Measurements from ENCODE around the gene BLM.
A peak's percentile ranks its signal among the peaks of the same experiment; 100 is the strongest.

BLM gene

GRCh38 chr15:90816401-90817116 lies 99.4 kb downstream of the BLM start:
- DNase-seq (ENCODE audit: low spot score): peak; percentile 68

DNA sequence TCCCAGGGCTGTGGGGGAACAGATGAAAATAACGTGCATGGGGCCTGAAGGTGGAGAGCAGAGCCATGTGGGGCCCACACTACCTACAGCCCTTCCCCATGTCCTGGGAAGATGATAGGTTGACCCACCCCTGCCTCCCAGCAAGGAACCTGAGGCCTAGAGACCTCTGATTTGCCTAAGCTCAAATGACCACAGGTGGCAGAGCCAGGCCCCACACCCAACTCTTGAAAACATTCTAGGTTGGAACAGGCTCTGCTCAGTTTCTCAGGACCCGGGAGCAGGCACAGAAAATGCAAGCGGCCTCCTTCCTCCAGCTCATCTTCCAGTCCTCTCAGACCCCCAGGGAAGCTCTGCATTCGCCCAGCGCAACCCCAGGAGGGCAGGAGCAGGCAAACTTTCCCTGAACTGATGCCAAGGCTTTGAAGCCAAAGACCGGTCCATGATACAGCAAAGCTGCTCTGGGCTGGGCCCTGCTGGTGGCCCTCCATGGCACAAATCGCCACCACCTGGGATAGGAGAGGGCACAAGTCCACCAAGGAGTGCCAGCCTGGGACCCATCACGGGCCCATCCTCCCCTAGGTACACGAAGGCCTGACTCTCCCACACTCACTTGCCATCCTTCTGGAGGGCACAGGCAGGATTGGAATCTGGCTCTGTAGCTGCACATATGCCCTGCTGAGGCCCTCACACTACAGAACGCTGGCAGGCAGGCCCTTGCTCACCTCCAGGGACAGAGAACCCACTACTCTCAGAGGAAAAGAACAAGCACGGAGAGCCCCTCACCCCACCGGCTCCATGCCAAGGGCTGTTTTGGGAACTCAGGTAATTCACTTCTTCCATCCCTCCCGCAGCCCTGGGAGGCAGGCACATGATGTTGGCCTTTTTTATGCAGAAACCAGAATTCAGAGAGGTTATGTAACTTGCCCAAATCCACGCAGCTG lies 100.2 kb downstream of the BLM start:
- H3K36me3 ChIP-seq (ENCODE audit: low read depth): peaks cover 13% of the 10 kb centered on the region; the same call in 1 of the 2 replicates
- DNase-seq (ENCODE audit: low spot score): peak; percentile 70
- ATAC-seq (ENCODE audit: low read depth): no peak
- H3K4me3 ChIP-seq (ENCODE audit: severe bottlenecking): no peak overlapping the region
- H3K27ac ChIP-seq (ENCODE audit: poor library complexity, severe bottlenecking): no peak overlapping the region
- H3K4me1 ChIP-seq (ENCODE audit: insufficient read depth, poor library complexity, severe bottlenecking): no peaks in the 10 kb centered on the region
- no peaks in the 10 kb centered on the region for H3K27me3 ChIP-seq (ENCODE audit: insufficient read depth, poor library complexity, severe bottlenecking)
- TF ChIP-seq, protein P1, sequence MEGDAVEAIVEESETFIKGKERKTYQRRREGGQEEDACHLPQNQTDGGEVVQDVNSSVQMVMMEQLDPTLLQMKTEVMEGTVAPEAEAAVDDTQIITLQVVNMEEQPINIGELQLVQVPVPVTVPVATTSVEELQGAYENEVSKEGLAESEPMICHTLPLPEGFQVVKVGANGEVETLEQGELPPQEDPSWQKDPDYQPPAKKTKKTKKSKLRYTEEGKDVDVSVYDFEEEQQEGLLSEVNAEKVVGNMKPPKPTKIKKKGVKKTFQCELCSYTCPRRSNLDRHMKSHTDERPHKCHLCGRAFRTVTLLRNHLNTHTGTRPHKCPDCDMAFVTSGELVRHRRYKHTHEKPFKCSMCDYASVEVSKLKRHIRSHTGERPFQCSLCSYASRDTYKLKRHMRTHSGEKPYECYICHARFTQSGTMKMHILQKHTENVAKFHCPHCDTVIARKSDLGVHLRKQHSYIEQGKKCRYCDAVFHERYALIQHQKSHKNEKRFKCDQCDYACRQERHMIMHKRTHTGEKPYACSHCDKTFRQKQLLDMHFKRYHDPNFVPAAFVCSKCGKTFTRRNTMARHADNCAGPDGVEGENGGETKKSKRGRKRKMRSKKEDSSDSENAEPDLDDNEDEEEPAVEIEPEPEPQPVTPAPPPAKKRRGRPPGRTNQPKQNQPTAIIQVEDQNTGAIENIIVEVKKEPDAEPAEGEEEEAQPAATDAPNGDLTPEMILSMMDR (IDR thresholded peaks at IDR 0.05; ENCODE audit: poor library complexity, severe bottlenecking): no peak
- H3K9me3 ChIP-seq (ENCODE audit: severe bottlenecking): no peaks in the 10 kb centered on the region

More at GRCh38 chr15:90816401-90817116, 99.4 kb downstream of the BLM start:
- Histone ChIP-seq H3K27ac (ENCODE audit: poor library complexity, severe bottlenecking) (no peak overlapping the region), H3K4me3 (ENCODE audit: severe bottlenecking) (no peak overlapping the region), H3K27me3 (ENCODE audit: insufficient read depth, poor library complexity, severe bottlenecking) (no peaks in the 10 kb centered on the region), H3K36me3 (ENCODE audit: low read depth) (peaks cover 21% of the 10 kb centered on the region; the same call in 1 of the 2 replicates), H3K4me1 (ENCODE audit: insufficient read depth, poor library complexity, severe bottlenecking) (no peaks in the 10 kb centered on the region), H3K9me3 (ENCODE audit: severe bottlenecking) (no peaks in the 10 kb centered on the region)
- TF ChIP-seq, protein P1 (IDR thresholded peaks at IDR 0.05; ENCODE audit: poor library complexity, severe bottlenecking): no peak
- no peak for ATAC-seq (ENCODE audit: low read depth)

DNA sequence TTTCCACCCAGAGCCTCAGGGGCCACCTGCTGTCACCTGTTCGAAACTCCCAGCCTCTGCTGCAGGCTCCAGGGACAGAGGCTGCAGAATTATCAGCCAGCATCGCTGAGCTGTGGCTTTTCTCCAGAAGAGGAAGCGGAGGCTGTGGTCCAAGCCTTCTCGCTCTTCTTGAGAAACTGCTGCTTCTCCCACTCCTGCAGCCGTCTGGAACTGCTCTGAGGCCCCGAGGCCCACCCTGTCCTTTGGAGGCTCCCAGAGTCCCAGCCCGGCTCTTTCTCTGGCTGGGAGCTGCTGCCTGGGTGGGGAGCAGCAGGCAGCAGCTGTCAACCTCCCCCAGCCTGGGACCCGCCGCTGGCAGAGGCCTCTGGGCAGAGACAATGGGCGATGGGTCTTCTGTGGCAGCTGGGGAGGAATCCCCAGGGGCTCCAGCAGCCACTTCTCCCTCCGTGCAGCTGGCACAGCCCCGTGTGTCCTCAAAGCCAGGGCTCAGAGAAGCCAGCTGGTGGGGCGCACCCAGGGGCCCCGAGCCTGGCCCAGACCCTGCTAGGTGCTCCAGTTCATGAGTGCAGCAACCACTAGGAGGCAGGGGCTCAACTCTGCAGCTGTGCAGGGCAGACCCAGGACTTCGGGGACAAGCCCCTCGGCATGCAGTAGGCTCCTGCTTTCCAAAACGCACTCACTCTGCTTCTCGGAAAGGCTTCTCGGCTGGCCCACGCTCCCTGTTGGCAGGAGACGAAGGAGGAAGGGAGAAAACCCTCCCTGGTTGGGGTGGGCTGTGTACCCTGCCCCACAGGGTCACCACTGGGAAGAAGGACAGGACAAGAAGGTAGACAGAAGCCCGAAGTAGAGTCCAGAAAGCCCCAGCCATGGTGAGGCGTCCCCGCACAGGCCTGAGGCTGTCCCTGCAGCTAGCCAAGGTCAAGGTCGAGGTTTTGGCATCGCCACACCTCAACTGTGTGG lies 101.4 kb downstream of the BLM start:
- no peak overlapping the region for H3K27ac ChIP-seq (ENCODE audit: poor library complexity, severe bottlenecking)
- no peaks in the 10 kb centered on the region for H3K9me3 ChIP-seq (ENCODE audit: severe bottlenecking)
- DNase-seq (ENCODE audit: low spot score): peak; percentile 70
- ATAC-seq (ENCODE audit: low read depth): 0 out of 3 replicates have a peak, but pooled peaks have one; percentile 11
- no peaks in the 10 kb centered on the region for H3K27me3 ChIP-seq (ENCODE audit: insufficient read depth, poor library complexity, severe bottlenecking)
- TF ChIP-seq, protein P1 (IDR thresholded peaks at IDR 0.05; ENCODE audit: poor library complexity, severe bottlenecking): no peak
- peaks cover 6% of the 10 kb centered on the region; the same call in 1 of the 2 replicates for H3K36me3 ChIP-seq (ENCODE audit: low read depth)
- H3K4me3 ChIP-seq (ENCODE audit: severe bottlenecking): no peak overlapping the region
- no peaks in the 10 kb centered on the region for H3K4me1 ChIP-seq (ENCODE audit: insufficient read depth, poor library complexity, severe bottlenecking)

GRCh38 chr15:90819390-90819789 lies 102.2 kb downstream of the BLM start:
- no peak for ATAC-seq (ENCODE audit: low read depth)
- no peaks in the 10 kb centered on the region for H3K27me3 ChIP-seq (ENCODE audit: insufficient read depth, poor library complexity, severe bottlenecking)
- no peak overlapping the region for H3K27ac ChIP-seq (ENCODE audit: poor library complexity, severe bottlenecking)
- H3K9me3 ChIP-seq (ENCODE audit: severe bottlenecking): no peaks in the 10 kb centered on the region
- H3K4me3 ChIP-seq (ENCODE audit: severe bottlenecking): no peak overlapping the region
- no peak for DNase-seq (ENCODE audit: low spot score)
- TF ChIP-seq, protein P1 (IDR thresholded peaks at IDR 0.05; ENCODE audit: poor library complexity, severe bottlenecking): no peak
- peaks cover 6% of the 10 kb centered on the region; the same call in 1 of the 2 replicates for H3K36me3 ChIP-seq (ENCODE audit: low read depth)
- H3K4me1 ChIP-seq (ENCODE audit: insufficient read depth, poor library complexity, severe bottlenecking): no peaks in the 10 kb centered on the region
